GM19438 (cell line): Measurements from ENCODE around the gene GOLM1.

Source experiments
- ATAC-seq: cut with Tn5 transposase; IDR thresholded peaks from one replicate; pipeline ENCODE4 v1.9.1; 2021; ENCODE audit warnings: low read depth; ENCODE audit not compliant: unreplicated experiment

Gene GOLM1

GRCh38 chr9:86093788-86094555 is 5.4 kb downstream of the GOLM1 start:
- no peak for ATAC-seq

DNA sequence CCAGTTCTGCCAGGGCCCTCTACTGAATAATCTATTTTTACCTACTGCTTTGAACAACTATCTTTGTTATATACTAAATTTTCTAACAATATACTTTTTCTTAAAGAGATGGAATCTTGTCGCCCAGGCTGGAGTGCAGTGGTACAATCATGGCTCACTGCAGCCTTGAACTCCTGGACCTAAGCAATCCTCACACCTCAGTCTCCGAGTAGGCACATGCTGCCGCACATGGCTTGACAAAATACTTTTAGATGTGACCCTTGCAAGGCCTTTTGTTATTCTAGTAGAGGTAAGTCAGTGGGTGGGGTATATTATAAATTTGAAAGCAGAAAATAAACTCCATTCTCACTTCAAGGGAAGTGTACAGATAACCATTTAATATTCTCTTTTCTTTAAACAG is 7.9 kb downstream of the GOLM1 start:
- no peak for ATAC-seq

DNA sequence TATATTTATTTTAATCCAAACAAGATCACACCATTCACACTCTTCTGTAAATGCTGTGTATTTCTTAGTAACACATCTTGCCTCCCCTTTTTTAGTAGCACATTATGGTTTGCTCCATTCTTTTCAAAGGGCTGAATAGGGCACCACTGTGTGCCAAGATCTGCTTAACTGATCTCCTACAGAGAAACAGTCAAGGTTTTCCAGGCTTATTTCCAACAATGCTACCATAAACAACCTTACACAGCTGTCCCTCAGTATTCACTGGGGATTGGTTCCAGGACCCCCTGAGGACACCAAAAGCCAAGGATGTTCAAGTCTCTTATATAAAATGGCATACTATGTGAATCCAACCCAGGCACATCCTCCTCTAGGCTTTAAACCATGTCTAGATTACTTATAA is 16.5 kb downstream of the GOLM1 start:
- no peak for ATAC-seq

DNA sequence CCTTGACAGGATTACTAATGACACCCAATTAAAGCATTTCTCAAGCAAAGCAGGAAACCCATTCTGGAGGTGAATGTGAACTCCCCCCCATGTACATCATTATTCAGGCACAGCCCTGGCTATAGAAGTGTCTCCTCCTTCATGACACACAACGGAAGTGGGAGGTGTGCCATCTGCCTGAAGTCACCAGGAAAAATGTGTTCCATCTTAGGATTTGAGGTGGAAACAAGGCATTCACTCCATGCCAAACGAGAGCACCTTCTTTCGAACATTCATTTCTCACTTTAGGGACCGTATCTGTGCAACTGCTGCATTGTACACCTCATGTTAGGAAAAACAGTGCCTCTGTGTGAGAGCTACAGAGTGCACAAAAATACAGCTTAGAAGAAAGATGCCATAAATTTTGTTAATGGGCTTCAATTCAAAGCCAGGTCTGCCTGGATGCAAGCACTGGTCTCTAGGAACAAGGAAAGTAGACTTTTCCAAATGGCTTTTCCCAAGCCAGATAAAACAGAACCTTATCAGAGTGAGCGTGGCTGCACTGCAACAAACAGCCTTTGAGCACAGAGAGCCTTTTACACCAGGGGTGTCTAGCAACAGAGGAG is 19.4 kb downstream of the GOLM1 start:
- ATAC-seq: no peak

GRCh38 chr9:86079421-86079831 is 19.9 kb downstream of the GOLM1 start:
- no peak for ATAC-seq

DNA sequence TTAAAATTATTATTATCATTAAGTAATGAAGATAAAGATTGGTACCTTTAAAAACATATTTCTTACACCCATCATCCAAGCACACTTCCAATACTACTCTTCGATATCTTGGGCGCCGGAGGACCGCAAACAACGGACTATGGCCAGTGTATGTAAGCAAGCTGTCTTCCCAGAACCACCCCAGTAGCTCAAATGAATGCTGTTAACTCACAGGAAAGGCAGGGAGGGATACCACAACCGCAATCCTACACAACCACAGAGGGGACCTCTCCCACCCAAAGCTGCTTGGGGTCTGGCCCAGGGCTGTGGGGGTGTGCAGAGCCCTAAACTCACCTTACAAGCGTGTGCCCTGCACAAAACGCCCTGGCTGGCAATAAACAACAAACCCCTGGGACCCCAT is 20.6 kb downstream of the GOLM1 start:
- no peak for ATAC-seq

DNA sequence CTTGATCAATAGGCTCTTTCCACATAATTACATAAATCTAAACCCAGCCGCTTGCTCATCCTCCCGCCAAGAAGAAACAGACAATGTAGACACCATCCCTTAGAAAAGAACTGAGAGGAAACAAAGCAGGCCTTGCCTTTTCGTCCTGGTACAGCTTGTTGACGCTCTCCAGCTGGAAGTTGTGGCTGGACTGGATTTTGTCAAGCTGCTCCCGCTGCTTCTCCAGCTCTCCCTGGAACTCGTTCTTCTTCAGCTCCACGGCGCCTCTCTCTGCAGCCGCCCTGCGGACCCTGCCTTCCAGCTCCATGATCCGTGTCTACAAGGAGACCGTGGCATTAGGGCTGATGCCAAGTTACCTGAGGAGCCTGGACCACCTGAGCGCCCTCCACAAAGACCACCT is 22.1 kb downstream of the GOLM1 start:
- ATAC-seq: no peak

GRCh38 chr9:86075132-86076109 is 23.9 kb downstream of the GOLM1 start:
- no peak for ATAC-seq

GRCh38 chr9:86073839-86074238 is 25.5 kb downstream of the GOLM1 start:
- ATAC-seq: no peak

- no peak for ATAC-seq
Observed at GRCh38 chr9:86072394-86072877, 26.9 kb downstream of the GOLM1 start.

- no peak for ATAC-seq
Observed at GRCh38 chr9:86069206-86069869, 30.0 kb downstream of the GOLM1 start.

DNA sequence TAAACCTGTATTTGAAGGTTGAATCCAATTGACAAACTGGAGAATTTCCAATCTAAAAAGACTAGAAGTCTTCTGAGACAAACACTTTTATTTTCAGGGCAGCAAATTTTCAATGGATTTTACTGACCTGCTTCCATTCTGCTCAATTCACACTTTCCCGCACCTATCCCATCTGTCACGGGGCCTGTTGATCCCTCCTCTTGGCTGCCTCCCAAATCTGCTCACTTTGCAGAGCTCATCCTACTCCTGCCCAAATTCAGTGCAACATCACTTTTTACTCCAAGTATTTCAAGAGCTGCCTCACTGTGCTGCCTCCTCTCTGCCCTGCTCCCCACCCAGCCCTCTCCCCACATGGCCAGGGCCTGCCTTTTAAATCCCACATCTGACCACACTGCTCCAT is 35.1 kb downstream of the GOLM1 start:
- no peak for ATAC-seq

DNA sequence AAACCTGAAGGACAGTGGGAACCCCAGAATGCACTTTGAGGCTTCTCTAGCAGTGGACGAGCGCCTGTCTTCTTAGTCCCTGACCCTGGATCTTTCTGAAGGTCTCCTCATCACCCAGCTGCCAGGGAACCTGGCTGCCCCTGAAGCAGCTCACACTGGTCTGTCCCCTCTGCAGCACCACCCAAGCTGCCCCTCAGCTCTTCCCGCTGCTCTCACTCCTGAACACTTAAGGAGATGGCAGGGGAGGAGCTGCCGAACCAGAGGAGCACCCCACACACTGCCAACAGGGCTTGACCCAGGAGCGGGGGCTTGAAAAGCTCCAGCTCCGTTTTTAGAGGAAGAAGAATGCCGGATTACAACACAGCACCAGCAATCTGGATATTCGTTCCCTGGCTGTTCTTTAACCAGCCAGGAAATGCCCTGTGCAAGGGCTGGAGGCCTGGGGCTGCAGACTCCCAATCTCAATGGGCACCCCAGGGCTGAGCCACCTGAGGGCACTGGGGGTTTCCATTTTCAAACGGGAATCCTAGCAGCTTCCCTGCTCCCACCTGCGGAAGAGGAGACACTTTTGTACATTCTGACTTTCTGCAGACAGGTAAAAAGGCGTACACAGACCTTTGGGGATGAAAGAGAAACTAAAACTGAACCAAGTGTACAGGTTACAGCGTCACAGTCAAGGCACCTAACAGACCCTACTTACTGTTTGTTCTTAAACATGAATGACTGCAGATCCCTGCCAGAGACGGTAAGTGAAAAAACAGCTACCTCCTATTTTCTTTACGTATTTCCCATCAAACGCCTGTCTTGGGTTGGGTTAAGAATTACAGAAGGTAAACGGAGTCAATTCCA is 36.3 kb downstream of the GOLM1 start:
- no peak for ATAC-seq

- no peak for ATAC-seq
Observed at GRCh38 chr9:86061972-86062739, 37.2 kb downstream of the GOLM1 start.

- ATAC-seq: no peak
Observed at GRCh38 chr9:86057491-86057890, 41.9 kb downstream of the GOLM1 start.

DNA sequence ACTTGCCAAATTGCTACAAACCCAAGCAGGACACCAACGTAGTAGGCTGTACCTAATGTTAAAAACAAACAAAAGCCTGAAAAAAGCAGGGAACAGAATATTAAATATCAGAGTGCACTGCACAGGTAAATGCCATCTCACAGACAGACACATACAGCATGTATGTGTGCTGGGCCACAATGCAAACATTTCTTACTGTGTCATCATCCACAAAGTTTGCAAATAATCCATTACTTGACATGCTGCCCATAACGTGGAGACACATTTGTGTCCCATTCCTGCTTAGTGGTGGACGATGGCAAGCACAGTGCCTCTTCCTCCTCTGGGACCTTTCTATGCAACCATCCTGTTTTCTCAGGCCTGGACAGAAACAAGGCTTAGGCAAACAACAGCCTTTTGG is 44.7 kb downstream of the GOLM1 start:
- no peak for ATAC-seq

- ATAC-seq: no peak
Observed at GRCh38 chr9:86052556-86053468, 46.5 kb downstream of the GOLM1 start.
